ENCODE data around the gene BOC. TPM values are rescaled to one million over a fixed set of nuclear protein-coding genes. Genes with fewer than 3 reads are reported as not detected.

Gene BOC
- total RNA-seq, 4 donors from 2014 or later, result 61.3 to 75.3 (median 68.0) TPM

DNA sequence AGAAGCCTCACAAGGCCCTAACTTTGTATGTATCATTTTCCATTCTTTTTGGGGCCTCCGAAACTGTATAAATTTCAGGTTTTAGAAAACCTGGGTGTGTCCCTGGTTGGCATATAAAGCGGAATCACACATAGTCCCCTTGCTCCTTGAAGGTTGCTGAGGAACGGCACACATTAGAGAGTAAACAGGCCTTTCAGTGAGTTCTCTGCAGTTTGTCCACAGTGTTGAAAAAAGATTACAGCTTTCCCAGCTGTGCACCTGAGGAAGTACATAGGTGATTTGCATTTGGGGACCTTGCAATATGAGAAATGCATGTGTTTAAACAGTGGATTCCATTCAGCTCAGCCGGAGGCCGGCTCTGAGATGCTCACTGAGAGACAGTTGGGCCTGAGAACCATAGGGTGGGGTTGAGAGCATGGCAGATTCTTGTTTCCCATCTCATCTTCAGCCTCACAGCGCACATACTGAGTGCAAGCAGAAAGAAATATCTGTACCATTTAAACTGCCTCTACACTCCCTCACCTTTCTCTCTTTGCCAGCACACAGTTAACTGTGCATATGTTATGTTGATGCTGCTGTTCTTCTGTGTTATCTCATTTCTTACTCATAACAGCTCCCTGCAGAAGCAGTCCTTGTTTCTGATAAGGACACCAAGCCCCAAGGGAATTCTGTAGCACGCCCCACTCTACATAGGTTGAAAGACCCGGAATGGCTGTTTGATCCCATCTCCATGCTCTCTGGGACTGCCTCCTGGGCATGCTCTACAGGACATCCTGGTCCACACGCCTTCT, 60.4 kb downstream of the BOC start:
- no peak for TF ChIP-seq POLR2A (IDR thresholded peaks at IDR 0.05)
- TF ChIP-seq, protein P1, sequence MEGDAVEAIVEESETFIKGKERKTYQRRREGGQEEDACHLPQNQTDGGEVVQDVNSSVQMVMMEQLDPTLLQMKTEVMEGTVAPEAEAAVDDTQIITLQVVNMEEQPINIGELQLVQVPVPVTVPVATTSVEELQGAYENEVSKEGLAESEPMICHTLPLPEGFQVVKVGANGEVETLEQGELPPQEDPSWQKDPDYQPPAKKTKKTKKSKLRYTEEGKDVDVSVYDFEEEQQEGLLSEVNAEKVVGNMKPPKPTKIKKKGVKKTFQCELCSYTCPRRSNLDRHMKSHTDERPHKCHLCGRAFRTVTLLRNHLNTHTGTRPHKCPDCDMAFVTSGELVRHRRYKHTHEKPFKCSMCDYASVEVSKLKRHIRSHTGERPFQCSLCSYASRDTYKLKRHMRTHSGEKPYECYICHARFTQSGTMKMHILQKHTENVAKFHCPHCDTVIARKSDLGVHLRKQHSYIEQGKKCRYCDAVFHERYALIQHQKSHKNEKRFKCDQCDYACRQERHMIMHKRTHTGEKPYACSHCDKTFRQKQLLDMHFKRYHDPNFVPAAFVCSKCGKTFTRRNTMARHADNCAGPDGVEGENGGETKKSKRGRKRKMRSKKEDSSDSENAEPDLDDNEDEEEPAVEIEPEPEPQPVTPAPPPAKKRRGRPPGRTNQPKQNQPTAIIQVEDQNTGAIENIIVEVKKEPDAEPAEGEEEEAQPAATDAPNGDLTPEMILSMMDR (IDR thresholded peaks at IDR 0.05), result no peak
- no peak overlapping the region for H3K4me3 ChIP-seq (ENCODE audit: low read depth, poor library complexity, severe bottlenecking)
- intact Hi-C loops (cut with DNase I; ENCODE audit: low total_unique reads), result no loop called here
- peak in 1 of 2 donors; percentile 59 for DNase-seq (ENCODE audit: low spot score in 2 of 2)
- WGBS, 2 donors, result 62 to 70% methylated on average over 9 of the region's 9 CpGs

DNA sequence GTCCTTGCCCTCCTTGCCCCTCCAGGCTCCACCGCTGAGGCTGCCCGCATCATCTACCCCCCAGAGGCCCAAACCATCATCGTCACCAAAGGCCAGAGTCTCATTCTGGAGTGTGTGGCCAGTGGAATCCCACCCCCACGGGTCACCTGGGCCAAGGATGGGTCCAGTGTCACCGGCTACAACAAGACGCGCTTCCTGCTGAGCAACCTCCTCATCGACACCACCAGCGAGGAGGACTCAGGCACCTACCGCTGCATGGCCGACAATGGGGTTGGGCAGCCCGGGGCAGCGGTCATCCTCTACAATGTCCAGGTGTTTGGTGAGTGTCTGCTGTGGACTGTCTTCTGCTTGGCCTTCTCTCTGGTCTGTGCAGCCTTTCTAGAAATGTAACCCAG, 61.0 kb downstream of the BOC start:
- DNase-seq (ENCODE audit: low spot score in 2 of 2), result no peak
- 90 to 91% methylated on average over 10 to 13 of the region's 13 CpGs for WGBS, 2 donors
- no peak overlapping the region for H3K4me3 ChIP-seq (ENCODE audit: low read depth, poor library complexity, severe bottlenecking)
- no peak for TF ChIP-seq POLR2A (IDR thresholded peaks at IDR 0.05)
- TF ChIP-seq, protein P1 (IDR thresholded peaks at IDR 0.05), result no peak
- intact Hi-C loops (cut with DNase I; ENCODE audit: low total_unique reads), result no loop called here

DNA sequence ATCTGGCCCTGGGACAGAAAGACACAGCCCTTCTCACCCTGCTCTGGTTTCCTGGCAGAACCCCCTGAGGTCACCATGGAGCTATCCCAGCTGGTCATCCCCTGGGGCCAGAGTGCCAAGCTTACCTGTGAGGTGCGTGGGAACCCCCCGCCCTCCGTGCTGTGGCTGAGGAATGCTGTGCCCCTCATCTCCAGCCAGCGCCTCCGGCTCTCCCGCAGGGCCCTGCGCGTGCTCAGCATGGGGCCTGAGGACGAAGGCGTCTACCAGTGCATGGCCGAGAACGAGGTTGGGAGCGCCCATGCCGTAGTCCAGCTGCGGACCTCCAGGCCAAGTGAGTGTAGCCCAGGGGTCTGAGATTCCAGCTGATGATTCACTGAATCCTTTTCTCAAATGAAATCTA, 61.7 kb downstream of the BOC start:
- DNase-seq (ENCODE audit: low spot score in 2 of 2), result no peak
- intact Hi-C loops (cut with DNase I; ENCODE audit: low total_unique reads), result no loop called here
- 84 to 94% methylated on average over 15 of the region's 15 CpGs for WGBS, 2 donors
- H3K4me3 ChIP-seq (ENCODE audit: low read depth, poor library complexity, severe bottlenecking), result no peak overlapping the region
- TF ChIP-seq, protein P1 (IDR thresholded peaks at IDR 0.05), result no peak
- TF ChIP-seq POLR2A (IDR thresholded peaks at IDR 0.05), result no peak

DNA sequence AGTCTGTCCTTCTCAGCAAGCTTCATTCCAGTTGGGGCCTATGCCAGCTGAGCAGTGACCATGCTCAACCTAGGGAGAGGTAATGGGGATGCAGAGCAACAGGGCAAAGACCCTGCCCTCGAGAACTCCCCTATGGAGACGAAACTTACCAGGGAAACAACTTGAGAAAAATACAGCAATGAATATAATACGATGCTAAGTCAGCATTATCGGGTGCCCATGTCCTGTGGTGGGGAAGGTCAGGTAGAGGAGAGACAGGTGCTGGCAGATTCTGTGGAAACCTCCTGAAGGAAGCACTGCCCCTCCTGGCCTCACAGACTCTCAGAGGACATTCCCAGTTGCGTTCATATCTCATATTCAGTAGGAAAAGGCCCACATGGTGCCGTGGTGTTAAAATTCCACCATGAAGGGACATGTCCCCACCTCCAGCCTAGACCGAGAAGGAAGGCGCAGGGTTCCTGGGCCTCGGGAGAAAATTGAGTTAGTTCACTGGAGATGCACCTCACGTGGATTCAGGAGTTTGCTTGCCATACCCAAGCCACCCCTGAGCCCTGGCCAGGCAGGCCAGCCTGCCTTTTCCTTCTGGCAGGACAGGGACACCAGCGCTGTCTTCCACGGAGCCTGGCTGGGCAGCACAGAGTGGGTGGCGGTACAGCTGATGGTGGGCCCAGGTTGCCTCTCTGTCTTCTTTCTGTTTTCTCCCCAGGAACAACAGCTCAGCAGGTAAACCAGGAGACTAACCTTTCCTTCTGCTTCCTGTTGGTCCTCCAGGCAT, 62.4 kb downstream of the BOC start:
- WGBS, 2 donors, result 90 to 92% methylated on average over 13 of the region's 13 CpGs
- intact Hi-C loops (cut with DNase I; ENCODE audit: low total_unique reads), result no loop called here

DNA sequence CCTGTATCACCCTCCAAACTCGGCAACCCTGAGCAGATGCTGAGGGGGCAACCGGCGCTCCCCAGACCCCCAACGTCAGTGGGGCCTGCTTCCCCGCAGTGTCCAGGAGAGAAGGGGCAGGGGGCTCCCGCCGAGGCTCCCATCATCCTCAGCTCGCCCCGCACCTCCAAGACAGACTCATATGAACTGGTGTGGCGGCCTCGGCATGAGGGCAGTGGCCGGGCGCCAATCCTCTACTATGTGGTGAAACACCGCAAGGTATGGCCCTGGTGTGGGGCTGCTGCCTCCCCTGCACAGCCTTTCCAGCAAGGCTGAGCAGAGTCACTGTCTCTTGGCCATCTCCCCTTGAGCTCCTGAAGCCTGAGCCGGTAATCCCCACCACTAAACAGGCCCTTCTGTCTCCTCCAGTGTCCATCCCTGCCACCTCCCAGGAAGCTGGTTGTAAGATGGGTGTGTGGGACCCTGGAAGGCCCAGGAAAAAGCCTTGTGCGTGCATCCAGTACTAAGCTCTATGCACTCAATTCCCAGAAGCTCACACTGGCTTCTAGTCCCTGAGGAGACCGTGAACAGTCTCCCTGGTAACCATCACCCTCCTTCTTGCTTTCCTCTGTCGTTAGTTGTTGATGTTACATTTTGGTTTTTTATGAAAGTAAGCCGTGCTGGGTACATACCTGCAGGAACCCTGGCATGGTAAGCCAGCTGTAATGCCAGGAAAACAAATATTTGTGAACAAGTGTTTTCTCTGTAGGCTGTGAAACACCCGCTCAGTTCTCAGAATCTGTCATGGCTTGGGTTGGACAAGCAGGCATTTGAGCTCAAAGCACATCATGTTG, 63.3 kb downstream of the BOC start:
- no peak overlapping the region for H3K4me3 ChIP-seq (ENCODE audit: low read depth, poor library complexity, severe bottlenecking)
- DNase-seq (ENCODE audit: low spot score in 2 of 2), result no peak
- TF ChIP-seq, protein P1 (IDR thresholded peaks at IDR 0.05), result no peak
- TF ChIP-seq POLR2A (IDR thresholded peaks at IDR 0.05), result no peak
- 78 to 79% methylated on average over 19 to 20 of the region's 20 CpGs for WGBS, 2 donors
- intact Hi-C loops (cut with DNase I; ENCODE audit: low total_unique reads), result no loop called here

More for the DNA sequence above, 62.4 kb downstream of the BOC start:
- TF ChIP-seq POLR2A (IDR thresholded peaks at IDR 0.05), result no peak
- TF ChIP-seq, protein P1 (IDR thresholded peaks at IDR 0.05), result no peak
- no peak for DNase-seq (ENCODE audit: low spot score in 2 of 2)
- H3K4me3 ChIP-seq (ENCODE audit: low read depth, poor library complexity, severe bottlenecking), result no peak overlapping the region
